NCI-H748 (cell line): ENCODE measurements around the gene CYP4X1.
"Not testable (repeated sequence)": the region's sequence is repeated elsewhere in the genome, so short reads cannot be mapped to it uniquely, and the experiment has no call there.

Experiments
- DNase-seq: peaks from one replicate; lab custom pipeline; 2025; ENCODE audit not compliant: unreplicated experiment; lab: John Stamatoyannopoulos, UW

CYP4X1 gene

DNA sequence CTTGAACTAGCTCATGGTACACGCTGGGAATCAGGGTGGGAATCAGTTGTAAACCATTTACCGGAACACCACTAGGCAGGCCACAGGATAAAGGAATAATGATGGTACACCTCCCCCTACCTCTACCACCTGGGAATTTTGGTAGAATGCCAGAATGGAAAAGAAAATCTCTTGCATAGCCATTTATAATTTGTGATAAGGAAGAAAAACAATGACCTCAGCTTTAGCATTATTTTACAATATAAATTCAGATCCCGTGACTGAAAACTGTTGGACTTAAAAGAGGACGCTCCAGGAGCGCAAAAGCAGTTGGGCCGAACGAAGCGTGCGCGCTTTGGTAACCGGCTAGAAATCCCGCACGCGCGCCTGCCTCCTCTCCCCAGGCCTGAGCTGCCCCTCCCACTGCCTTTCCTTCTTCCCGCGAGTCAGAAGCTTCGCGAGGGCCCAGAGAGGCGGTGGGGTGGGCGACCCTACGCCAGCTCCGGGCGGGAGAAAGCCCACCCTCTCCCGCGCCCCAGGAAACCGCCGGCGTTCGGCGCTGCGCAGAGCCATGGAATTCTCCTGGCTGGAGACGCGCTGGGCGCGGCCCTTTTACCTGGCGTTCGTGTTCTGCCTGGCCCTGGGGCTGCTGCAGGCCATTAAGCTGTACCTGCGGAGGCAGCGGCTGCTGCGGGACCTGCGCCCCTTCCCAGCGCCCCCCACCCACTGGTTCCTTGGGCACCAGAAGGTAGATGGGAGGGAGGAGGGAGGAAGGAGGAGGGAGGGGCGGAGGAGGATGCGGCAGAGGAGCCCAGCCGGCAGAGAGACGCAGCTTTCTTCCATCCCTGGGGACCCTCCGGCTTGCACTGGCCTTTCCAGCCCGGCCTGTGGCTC is at the start of gene CYP4X1:
CYP4X1 (plus strand) TSS at position 402 of the 873 bp plus-strand sequence; CDS start at position 551, 149 bp downstream.
- DNase-seq: peak; percentile 76

GRCh38 chr1:46983166-46983829 is 40.2 kb upstream of the CYP4X1 start:
- no peak for DNase-seq

DNA sequence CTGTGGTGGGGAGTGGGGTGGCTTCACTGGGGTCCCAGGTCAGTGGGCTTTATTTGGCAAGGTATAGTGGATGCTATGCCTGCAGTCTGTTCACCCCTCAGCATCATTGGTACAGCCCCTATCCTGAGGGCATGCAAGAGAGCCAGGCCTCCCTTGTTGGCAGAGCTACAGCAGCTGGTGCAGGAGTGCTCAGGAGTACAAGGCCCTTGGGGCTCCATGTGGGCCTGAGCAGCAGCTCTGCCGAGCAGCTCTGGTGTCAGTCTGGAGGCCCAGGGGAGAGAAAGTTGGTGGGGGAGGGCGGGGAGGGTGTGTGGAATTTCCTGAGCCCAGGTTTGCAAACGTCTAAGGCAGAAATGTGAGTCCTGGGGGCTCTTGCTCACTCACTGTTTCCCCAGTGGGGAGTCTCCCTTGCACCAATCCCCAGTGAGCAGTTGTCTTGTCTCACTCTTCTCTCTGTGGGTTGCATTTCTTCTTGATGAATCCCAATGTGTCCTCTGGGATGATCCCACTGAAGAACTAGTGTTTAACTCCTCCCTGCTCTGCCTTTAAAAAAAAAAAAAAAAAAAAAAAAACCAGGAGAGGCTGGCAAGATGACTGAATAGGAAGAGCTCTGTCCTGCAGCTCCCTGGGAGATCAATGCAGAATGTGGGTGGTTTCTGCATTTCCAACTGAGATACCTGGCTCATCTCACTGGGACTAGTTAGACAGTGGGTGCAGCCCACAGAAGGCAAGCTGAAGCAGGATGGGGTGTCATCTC is 39.5 kb upstream of the CYP4X1 start:
- DNase-seq: no peak

GRCh38 chr1:46990541-46990940 is 32.9 kb upstream of the CYP4X1 start:
- DNase-seq: not testable (repeated sequence)

DNA sequence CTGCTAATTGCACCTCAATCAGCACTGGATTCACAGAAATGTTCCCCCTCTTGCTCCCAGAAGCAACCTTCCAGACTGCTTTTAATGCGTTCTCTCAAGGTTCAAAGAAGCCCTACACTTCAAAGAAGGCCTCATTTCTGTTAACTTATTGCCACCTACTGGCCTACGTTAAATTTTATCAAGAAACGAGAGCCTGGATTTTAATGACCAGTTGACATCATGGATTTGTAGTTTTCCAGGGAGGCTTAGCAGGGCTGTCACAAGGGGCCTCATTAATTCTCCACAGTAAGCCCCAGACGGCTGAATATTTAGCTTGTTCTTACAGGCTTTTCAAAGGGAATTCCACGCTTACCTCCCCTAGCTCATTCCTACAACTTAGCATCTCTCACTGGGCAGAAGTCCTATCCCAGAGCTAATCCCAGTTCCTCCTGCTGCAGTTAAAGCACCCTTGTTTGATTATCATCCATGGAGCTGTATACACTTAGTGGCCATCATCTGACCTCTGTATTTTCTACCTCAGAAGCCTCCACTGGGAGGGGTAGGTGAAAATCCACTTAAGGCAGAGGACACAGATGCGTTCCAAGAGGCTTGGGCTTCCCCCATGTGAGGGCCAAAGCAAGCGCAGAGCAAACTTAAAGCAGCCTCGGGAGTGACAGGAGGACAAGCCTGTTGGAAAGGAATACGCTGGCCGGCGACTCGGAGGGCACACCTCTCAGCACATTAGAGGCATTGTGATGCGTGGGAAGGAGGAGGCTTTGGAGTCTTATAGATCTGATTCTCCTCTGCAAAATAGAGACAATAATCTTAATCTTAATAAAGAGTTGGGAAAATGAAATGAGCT is 32.2 kb upstream of the CYP4X1 start:
- DNase-seq: peak; percentile 40

- DNase-seq: no peak
Measured at GRCh38 chr1:46996659-46997281, 26.7 kb upstream of the CYP4X1 start.

DNA sequence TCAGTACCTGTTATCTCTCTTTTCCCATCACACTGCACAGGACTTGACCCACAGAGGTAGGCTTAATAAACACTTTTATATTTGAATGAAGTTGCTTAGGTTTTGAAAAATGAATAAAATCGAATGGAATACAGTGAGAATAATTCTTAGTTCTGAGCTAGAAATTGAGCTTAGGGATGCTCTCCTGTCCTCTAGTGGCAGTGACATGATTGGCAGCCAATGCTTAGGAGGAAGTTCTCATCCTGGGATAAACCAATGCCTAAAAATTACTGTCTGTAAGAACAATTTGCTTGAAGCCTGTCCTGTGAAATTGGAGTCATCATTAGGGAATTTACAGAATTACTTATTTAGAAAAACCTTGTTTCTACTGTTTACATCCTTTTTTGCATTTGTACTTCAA is 21.3 kb upstream of the CYP4X1 start:
- DNase-seq: no peak

DNA sequence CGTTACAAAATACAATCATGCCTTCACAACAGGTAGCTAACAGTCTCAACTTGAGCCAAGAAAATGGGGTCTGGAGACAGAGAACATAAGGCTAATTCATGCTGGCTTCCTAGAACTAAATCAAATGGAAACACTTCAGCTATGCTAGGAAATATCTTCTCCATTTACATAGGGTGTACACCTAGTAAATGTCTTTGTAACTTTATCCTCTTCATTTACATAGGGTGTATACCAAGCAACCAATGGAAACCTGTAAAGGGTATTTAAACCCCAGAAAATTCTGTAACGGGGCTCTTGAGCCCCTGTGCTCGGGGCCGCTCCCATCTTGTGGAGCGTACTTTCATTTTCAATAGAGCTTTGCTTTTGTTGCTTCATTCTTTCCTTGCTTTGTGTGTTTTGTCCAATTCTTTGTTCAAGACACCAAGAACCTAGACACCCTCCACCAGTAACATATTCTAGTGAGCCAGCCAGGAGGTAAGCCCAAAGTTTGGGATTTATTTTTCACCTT is 19.5 kb upstream of the CYP4X1 start:
- DNase-seq: no peak

DNA sequence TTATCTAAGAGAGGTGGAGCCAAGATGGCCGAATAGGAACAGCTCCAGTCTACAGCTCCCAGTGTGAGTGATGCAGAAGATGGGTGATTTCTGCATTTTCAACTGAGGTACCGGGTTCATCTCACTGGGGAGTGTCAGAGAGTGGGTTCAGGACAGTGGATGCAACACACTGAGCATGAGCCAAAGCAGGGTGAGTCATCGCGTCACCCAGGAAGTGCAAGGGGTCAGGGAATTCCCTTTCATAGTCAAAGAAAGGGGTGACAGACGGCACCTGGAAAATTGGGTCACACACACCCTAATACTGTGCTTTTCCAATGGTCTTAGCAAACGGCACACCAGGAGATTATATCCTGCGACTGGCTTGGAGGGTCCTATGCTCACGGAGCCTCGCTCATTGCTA is 17.0 kb upstream of the CYP4X1 start:
- not testable (repeated sequence) for DNase-seq

- DNase-seq: no peak
Measured at GRCh38 chr1:47013293-47013692, 10.2 kb upstream of the CYP4X1 start.

- no peak for DNase-seq
Measured at GRCh38 chr1:47021070-47021469, 2.4 kb upstream of the CYP4X1 start.

- DNase-seq: peak; percentile 14
Measured at GRCh38 chr1:47024141-47024801, 802 bp downstream of the CYP4X1 start.

GRCh38 chr1:47030170-47030805 is 6.8 kb downstream of the CYP4X1 start:
- no peak for DNase-seq

GRCh38 chr1:47031059-47031458 is 7.6 kb downstream of the CYP4X1 start:
- no peak for DNase-seq

GRCh38 chr1:47031585-47031984 is 8.1 kb downstream of the CYP4X1 start:
- DNase-seq: no peak

GRCh38 chr1:47036764-47037163 is 13.3 kb downstream of the CYP4X1 start:
- no peak for DNase-seq

GRCh38 chr1:47059376-47059775 is 35.9 kb downstream of the CYP4X1 start:
- no peak for DNase-seq

DNA sequence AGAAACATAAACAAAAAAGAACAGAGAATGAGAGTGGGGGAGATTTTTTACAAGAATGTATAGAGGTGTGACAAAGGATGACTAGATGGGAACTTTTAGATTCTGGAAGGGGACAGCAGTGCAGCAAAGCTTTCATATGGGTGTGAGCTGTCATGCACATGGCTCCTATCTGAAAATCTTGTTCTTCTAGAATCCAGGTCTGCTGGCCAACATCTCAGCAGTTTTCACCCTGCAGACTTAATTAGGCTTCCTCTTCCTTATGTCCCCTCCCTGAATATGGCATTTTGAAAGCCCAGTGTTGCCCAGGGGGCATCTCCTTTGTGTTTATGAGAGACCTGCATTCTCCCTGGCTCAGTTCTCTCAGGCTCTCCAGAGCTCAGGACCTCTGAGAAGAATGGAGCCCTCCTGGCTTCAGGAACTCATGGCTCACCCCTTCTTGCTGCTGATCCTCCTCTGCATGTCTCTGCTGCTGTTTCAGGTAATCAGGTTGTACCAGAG is 43.7 kb downstream of the CYP4X1 start, which contains the start of gene CYP4Z1:
CYP4Z1 (plus strand) TSS at position 135 of the 498 bp plus-strand sequence; CDS start at position 395, 260 bp downstream.
- DNase-seq: no peak

- not testable (repeated sequence) for DNase-seq
Measured at GRCh38 chr1:47069080-47069479, 45.6 kb downstream of the CYP4X1 start.
